Esophagus squamous epithelium (tissue), 5 donors: ENCODE results near the gene AUTS2. TPM values are rescaled to one million over a fixed set of nuclear protein-coding genes. Genes with fewer than 3 reads are reported as not detected.
"Not testable (repeated sequence)": the region's sequence is repeated elsewhere in the genome, so short reads cannot be mapped to it uniquely, and the experiment has no call there.

Experiments used
- DNase-seq: peaks from one replicate; lab custom pipeline; 2025; lab: John Stamatoyannopoulos, UW
- H3K27ac ChIP-seq, 4 donors: fragments of 200-600 bp; sonication (generic); one replicate each; pipeline ENCODE4 v1.5.1; 2016 to 2019; ENCODE audit warnings: mild to moderate bottlenecking in 1 of 4
- H3K27me3 ChIP-seq, 4 donors: fragments of 200-600 bp; sonication (generic); 1 replicate in 3 of 4; 2 replicates in 1 of 4; pipeline versions ENCODE4 v1.5.1 to v1.6.0; 2017 to 2021; ENCODE audit warnings: antibody characterized with exemption in 1 of 4
- H3K36me3 ChIP-seq, 3 donors: fragments of 200-600 bp; sonication (generic); one replicate each; pipeline ENCODE4 v1.5.1; 2016 to 2019
- H3K4me1 ChIP-seq, 3 donors: fragments of 200-600 bp; sonication (generic); one replicate each; pipeline ENCODE4 v1.5.1; 2017 to 2019
- H3K4me3 ChIP-seq, 4 donors: fragments of 200-600 bp; sonication (generic); 1 replicate in 3 of 4; 2 replicates in 1 of 4; pipeline ENCODE4 v1.5.1; 2016 to 2019; ENCODE audit warnings: mild to moderate bottlenecking in 2 of 4, moderate library complexity in 1 of 4
- H3K9me3 ChIP-seq, 3 donors: fragments of 200-600 bp; sonication (generic); one replicate each; pipeline ENCODE4 v1.5.1; 2016 to 2019
- POLR2A ChIP-seq, 4 donors: fragments of 450-650 bp; IDR thresholded peaks; one replicate each; pipeline ENCODE4 v1.6.1; 2017; ENCODE audit warnings: antibody characterized with exemption in 4 of 4, mild to moderate bottlenecking in 4 of 4, moderate library complexity in 3 of 4
- WGBS, 2 donors: methylation state at CpG; one replicate each; pipeline ENCODE4 v1.1.5; 2018; 5-methylcytosine and 5-hydroxymethylcytosine counted together
- intact Hi-C: fragments of 100-400 bp; cut with DNase I; formaldehyde crosslinking; loops from one replicate; pipeline ENCODE4 v1.15.0; 2022
- total RNA-seq, 4 donors: library from RNA; depleted of rRNA; stranded (reverse); fragments of >200 nt; gene quantifications; one replicate each; pipeline ENCODE4 v1.1.0, GENCODE V29; 2016
- TF ChIP-seq, protein P1 (sequence below), 6 experiments: fragments of 450-650 bp in 4 of 6; fragments of 200-600 bp in 2 of 6; sonication (generic) in 2 of 6; IDR thresholded peaks; one replicate each; pipeline ENCODE4 v1.5.1; 2016 to 2019; ENCODE audit warnings: antibody characterized with exemption in 6 of 6, mild to moderate bottlenecking in 4 of 6, moderate library complexity in 4 of 6
- donor health status: DM: yes; HTN: yes; CAD: no.

Gene AUTS2
- total RNA-seq, 4 donors from 2014 or later, result 9.5 to 36.2 (median 23.0) TPM

DNA sequence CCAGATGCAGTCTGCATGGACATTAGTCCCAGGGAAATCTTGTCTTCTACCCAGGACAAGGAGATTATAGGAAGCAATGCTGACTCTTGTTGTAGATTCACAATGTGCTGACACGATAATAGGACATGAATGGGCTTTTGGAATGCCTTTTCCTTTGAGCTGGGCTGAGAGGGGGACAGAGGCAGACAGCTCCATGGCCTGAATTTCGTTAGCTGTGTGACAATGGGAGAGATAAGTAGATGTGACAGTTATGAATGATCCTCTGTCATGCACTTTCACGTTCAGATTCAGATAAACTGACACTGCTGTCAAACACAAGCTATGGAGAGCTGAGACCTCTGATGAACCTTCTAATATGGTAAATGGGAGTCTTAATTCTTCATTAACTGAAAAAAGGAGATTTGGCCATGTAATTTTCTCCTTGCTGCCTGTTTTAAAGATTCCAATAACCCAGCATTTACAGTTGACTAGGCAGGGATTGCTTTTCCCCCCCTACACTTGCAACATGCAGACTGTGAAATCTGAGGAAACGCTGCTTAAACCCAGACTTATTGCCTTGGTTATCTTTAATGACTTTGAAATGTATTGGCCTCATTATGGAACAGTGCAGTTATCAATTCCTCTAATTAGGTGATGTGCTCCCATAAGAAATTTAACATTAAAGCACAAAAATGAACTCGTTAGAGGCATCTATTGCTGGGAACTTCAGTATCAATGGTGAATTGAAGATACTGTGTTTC is 669.3 kb downstream of the AUTS2 start:
- H3K9me3 ChIP-seq, result no peaks in the 10 kb centered on the region
- intact Hi-C loops, result no loop called here
- 67 to 74% methylated on average over 5 of the region's 5 CpGs for WGBS, 2 donors
- no peak overlapping the region for H3K4me3 ChIP-seq
- TF ChIP-seq POLR2A (IDR thresholded peaks at IDR 0.05), result no peak
- TF ChIP-seq, protein P1, sequence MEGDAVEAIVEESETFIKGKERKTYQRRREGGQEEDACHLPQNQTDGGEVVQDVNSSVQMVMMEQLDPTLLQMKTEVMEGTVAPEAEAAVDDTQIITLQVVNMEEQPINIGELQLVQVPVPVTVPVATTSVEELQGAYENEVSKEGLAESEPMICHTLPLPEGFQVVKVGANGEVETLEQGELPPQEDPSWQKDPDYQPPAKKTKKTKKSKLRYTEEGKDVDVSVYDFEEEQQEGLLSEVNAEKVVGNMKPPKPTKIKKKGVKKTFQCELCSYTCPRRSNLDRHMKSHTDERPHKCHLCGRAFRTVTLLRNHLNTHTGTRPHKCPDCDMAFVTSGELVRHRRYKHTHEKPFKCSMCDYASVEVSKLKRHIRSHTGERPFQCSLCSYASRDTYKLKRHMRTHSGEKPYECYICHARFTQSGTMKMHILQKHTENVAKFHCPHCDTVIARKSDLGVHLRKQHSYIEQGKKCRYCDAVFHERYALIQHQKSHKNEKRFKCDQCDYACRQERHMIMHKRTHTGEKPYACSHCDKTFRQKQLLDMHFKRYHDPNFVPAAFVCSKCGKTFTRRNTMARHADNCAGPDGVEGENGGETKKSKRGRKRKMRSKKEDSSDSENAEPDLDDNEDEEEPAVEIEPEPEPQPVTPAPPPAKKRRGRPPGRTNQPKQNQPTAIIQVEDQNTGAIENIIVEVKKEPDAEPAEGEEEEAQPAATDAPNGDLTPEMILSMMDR (IDR thresholded peaks at IDR 0.05), result no peak
- H3K36me3 ChIP-seq, result no peaks in the 10 kb centered on the region
- H3K27me3 ChIP-seq, result no peaks in the 10 kb centered on the region
- H3K27ac ChIP-seq, result no peak overlapping the region
- DNase-seq, result no peak
- peaks cover 0 to 5% (median 0%) of the 10 kb centered on the region in 3 donors for H3K4me1 ChIP-seq

DNA sequence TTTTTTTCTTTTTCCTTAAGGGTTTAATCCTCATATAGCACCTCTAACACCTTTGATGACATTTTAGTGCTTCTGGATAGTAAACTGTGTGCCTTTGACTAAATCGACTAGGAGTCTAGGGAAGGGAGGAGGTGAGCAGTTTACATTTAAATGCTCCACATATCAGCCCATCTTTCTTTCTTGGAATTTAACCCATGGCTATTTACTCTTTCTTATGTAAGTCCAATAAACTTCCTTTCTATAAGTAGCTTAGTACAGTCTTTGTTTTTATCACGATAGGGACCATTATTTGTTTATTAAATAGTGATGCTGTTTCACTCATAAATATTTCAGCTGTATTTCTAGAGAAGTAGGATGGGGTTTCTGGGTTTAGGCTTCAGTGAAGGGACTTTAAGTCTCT is 669.9 kb downstream of the AUTS2 start:
- TF ChIP-seq, protein P1 (IDR thresholded peaks at IDR 0.05), result no peak
- TF ChIP-seq POLR2A (IDR thresholded peaks at IDR 0.05), result no peak
- H3K27me3 ChIP-seq, result no peaks in the 10 kb centered on the region
- intact Hi-C loops, result no loop called here
- peaks cover 0 to 5% (median 0%) of the 10 kb centered on the region in 3 donors for H3K4me1 ChIP-seq
- no peak for DNase-seq
- H3K4me3 ChIP-seq, result no peak overlapping the region
- H3K36me3 ChIP-seq, result no peaks in the 10 kb centered on the region
- no peaks in the 10 kb centered on the region for H3K9me3 ChIP-seq
- WGBS, 2 donors, result 54 to 75% methylated on average over 2 of the region's 2 CpGs
- H3K27ac ChIP-seq, result no peak overlapping the region

DNA sequence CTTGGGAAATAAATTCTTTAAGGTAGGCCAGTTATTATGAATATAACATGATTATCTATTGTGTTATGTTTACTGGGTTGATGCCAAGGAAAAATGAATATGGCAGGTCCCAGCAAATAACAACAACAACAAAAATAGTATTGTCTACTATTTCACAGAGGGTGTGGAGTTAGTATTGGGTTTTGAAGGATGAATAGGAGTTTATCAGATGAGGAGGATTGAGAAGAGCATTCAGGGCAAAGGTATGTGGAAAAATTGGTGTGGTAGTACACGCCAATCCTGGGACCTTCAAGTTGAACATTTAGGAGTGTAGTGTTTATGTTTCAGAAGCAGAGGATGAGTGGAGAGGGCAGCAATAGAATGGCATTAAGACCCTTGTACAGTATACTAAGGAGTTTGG is 671.9 kb downstream of the AUTS2 start:
- H3K4me3 ChIP-seq, result no peak overlapping the region
- no peaks in the 10 kb centered on the region for H3K36me3 ChIP-seq
- TF ChIP-seq, protein P1 (IDR thresholded peaks at IDR 0.05), result no peak
- TF ChIP-seq POLR2A (IDR thresholded peaks at IDR 0.05), result no peak
- H3K9me3 ChIP-seq, result no peaks in the 10 kb centered on the region
- 84 to 88% methylated on average over 1 of the region's 1 CpG for WGBS, 2 donors
- no peaks in the 10 kb centered on the region for H3K27me3 ChIP-seq
- H3K27ac ChIP-seq, result no peak overlapping the region
- no peak for DNase-seq
- H3K4me1 ChIP-seq, result peaks cover 0 to 5% (median 0%) of the 10 kb centered on the region in 3 donors
- intact Hi-C loops, result no loop called here

DNA sequence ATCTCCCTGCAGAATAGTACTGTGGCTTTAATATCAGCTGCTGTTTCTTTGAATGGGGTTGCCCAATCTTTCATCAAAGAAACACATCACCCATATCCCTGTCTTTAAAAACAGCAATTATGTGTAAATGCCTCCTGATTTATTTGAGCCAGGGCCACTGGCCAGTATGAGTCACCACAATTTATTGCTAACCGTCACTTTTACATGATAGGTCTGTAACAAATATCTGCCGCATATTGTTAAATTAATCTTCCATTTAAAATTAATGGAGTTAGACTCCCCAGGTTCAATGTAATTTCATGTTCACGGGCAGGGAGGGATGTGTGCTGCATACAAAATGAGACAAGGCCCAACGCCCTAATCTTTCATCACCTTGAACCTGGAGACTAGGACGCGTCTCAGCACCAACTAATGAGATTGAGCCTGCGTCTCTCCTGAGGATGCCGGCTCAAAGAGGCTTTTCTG is 673.4 kb downstream of the AUTS2 start:
- no peaks in the 10 kb centered on the region for H3K36me3 ChIP-seq
- H3K4me3 ChIP-seq, result no peak overlapping the region
- TF ChIP-seq POLR2A (IDR thresholded peaks at IDR 0.05), result no peak
- TF ChIP-seq, protein P1 (IDR thresholded peaks at IDR 0.05), result no peak
- peaks cover 0 to 5% (median 0%) of the 10 kb centered on the region in 3 donors for H3K4me1 ChIP-seq
- H3K9me3 ChIP-seq, result no peaks in the 10 kb centered on the region
- H3K27ac ChIP-seq, result no peak overlapping the region
- DNase-seq, result no peak
- H3K27me3 ChIP-seq, result no peaks in the 10 kb centered on the region
- 21 to 44% methylated on average over 8 of the region's 8 CpGs for WGBS, 2 donors
- intact Hi-C loops, result no loop called here

DNA sequence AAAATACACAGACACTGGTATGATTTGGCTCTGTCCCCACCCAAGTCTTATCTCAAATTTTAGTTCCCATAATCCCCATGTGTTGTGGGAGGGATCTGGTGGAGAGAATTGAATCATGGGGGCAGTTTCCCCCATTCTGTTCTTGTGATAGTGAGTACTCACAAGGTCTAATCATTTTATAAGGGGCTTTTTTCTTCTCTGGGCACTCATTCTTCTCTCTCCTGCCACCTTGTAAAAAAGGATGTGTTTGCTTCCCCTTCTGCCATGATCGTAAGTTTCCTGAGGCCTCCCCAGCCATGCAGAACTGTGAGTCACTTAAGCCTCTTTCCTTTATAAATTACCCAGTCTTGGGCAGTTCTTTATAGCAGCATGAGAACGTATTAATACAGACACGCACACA is 677.3 kb downstream of the AUTS2 start:
- DNase-seq, H3K27me3 ChIP-seq, H3K27ac ChIP-seq, intact Hi-C loops, H3K4me1 ChIP-seq, H3K9me3 ChIP-seq, H3K36me3 ChIP-seq, H3K4me3 ChIP-seq: not testable (repeated sequence)
- WGBS, 2 donors, result 86 to 91% methylated on average over 3 of the region's 3 CpGs
